GM19324 (cell line): Measurements from ENCODE around the gene MITF.

ENCODE experiments used
- ATAC-seq: cut with Tn5 transposase; IDR thresholded peaks from one replicate; pipeline ENCODE4 v1.9.1; 2021; ENCODE audit warnings: mild to moderate bottlenecking, moderate library complexity; ENCODE audit not compliant: unreplicated experiment, low FRiP score

MITF gene

GRCh38 chr3:69724722-69725435 is 14.4 kb upstream of the MITF start:
- ATAC-seq: no peak

GRCh38 chr3:69725994-69726571 is 13.2 kb upstream of the MITF start:
- no peak for ATAC-seq

GRCh38 chr3:69729147-69729919 is 9.9 kb upstream of the MITF start:
- ATAC-seq: no peak

GRCh38 chr3:69731080-69731479 is 8.2 kb upstream of the MITF start:
- no peak for ATAC-seq

GRCh38 chr3:69735893-69736292 is 3.4 kb upstream of the MITF start:
- ATAC-seq: no peak

GRCh38 chr3:69737392-69737791 is 1.9 kb upstream of the MITF start:
- no peak for ATAC-seq

GRCh38 chr3:69738315-69738714 is 949 bp upstream of the MITF start:
- ATAC-seq: no peak

GRCh38 chr3:69738859-69739203 is 433 bp upstream of the MITF start:
- no peak for ATAC-seq

GRCh38 chr3:69740103-69741021 is 1.1 kb downstream of the MITF start:
- ATAC-seq: no peak

- no peak for ATAC-seq
These were observed 1.9 kb downstream of the MITF start for GRCh38 chr3:69741032-69741767.

- ATAC-seq: no peak
These were observed 3.1 kb downstream of the MITF start for GRCh38 chr3:69742391-69742790.

- ATAC-seq: no peak
These were observed 5.0 kb downstream of the MITF start for GRCh38 chr3:69743975-69744906.

- ATAC-seq: no peak
These were observed 6.2 kb downstream of the MITF start for GRCh38 chr3:69745505-69745904.

GRCh38 chr3:69746119-69746518 is 6.9 kb downstream of the MITF start:
- no peak for ATAC-seq

- no peak for ATAC-seq
These were observed 8.4 kb downstream of the MITF start for GRCh38 chr3:69747511-69748258.

GRCh38 chr3:69748503-69748902 is 9.2 kb downstream of the MITF start:
- ATAC-seq: no peak

- ATAC-seq: no peak
These were observed 10.2 kb downstream of the MITF start for GRCh38 chr3:69749461-69749860.

- ATAC-seq: no peak
These were observed 11.3 kb downstream of the MITF start for GRCh38 chr3:69750549-69750948.
